ENCODE measurements around the gene LYL1. TPM values are rescaled to one million over a fixed set of nuclear protein-coding genes. Genes with fewer than 3 reads are reported as not detected.

LYL1 gene
- total and polyA plus RNA-seq, 2 of the 13 experiments (the other 11 are each of a cell fraction or from before 2014, with no cell fraction given), result 0.75 to 0.92 TPM

- TF ChIP-seq FOXO4 (CRISPR knock-in tag; conservative IDR thresholded peaks at IDR 0.05), result 0 out of 2 replicates have a peak, but pooled peaks have one; percentile 29
- no peak for TF ChIP-seq ZNF83 (CRISPR knock-in tag; IDR thresholded peaks at IDR 0.05; ENCODE audit: borderline replicate concordance)
- TF ChIP-seq ZNF792 (CRISPR knock-in tag; IDR thresholded peaks at IDR 0.05), result no peak
- TF ChIP-seq ZNF770 (CRISPR knock-in tag; IDR thresholded peaks at IDR 0.05), result no peak
- TF ChIP-seq CCAR2 (optimal IDR thresholded peaks at IDR 0.05; ENCODE audit: low read depth, low read length), result no peak
- no peak for TF ChIP-seq ETS1 (CRISPR knock-in tag; IDR thresholded peaks at IDR 0.05)
- no peak for TF ChIP-seq ZNF235 (CRISPR knock-in tag; IDR thresholded peaks at IDR 0.05; ENCODE audit: borderline replicate concordance)
- peak; percentile 36; the same call in 1 of the 2 replicates for TF ChIP-seq ELF3 (CRISPR knock-in tag; IDR thresholded peaks at IDR 0.05)
- TF ChIP-seq ZNF382 (CRISPR knock-in tag; IDR thresholded peaks at IDR 0.05; ENCODE audit: borderline replicate concordance), result no peak
- TF ChIP-seq REXO4 (CRISPR knock-in tag; IDR thresholded peaks at IDR 0.05; ENCODE audit: borderline replicate concordance), result no peak
- no peak for TF ChIP-seq ELF4 (CRISPR knock-in tag; IDR thresholded peaks at IDR 0.05; ENCODE audit: borderline replicate concordance)
- no peak for TF ChIP-seq ZNF407 (CRISPR knock-in tag; IDR thresholded peaks at IDR 0.05; ENCODE audit: not compliant biosample characterization)
- TF ChIP-seq KMT2B (CRISPR knock-in tag; IDR thresholded peaks at IDR 0.05), result no peak
- TF ChIP-seq POLR2AphosphoS2 (IDR thresholded peaks at IDR 0.05; ENCODE audit: low read depth, low read length), result no peak
- TF ChIP-seq ZNF746 (CRISPR knock-in tag; IDR thresholded peaks at IDR 0.05), result peak; percentile 90
- TF ChIP-seq KLF12 (CRISPR knock-in tag; IDR thresholded peaks at IDR 0.05; ENCODE audit: borderline replicate concordance), result no peak
- TF ChIP-seq ZZZ3 (CRISPR knock-in tag; IDR thresholded peaks at IDR 0.05; ENCODE audit: borderline replicate concordance), result no peak
These were observed 51.0 kb downstream of the LYL1 start (continued) for GRCh38 chr19:13051557-13052165.
